CD14-positive monocyte (primary cell): Measurements from ENCODE around the gene TINAGL1. TPM values are rescaled to one million over a fixed set of nuclear protein-coding genes. Genes with fewer than 3 reads are reported as not detected.

ENCODE experiments used
- DNase-seq, 3 donors: peaks; one replicate each; pipeline ENCODE4 v3.0.0-alpha.2; 2011 to 2022
- H2AFZ ChIP-seq: 2 replicates; pipeline ENCODE4 v1.6.0; 2012; ENCODE audit warnings: mild to moderate bottlenecking, low read depth, low read length, inconsistent platforms; ENCODE audit not compliant: insufficient read depth, poor library complexity, severe bottlenecking
- H3K27ac ChIP-seq, 2 donors: 1 replicate in 1 of 2; 2 replicates in 1 of 2; pipeline ENCODE4 v1.5.1; 2012 to 2013; ENCODE audit warnings: low read length in 2 of 2, control low read depth in 1 of 2, inconsistent platforms in 1 of 2, low read depth in 1 of 2, mild to moderate bottlenecking in 1 of 2
- H3K27me3 ChIP-seq, 2 donors: one replicate each; pipeline versions ENCODE4 v1.6.0 to v1.6.1; 2011 to 2013; ENCODE audit warnings: low read length in 2 of 2; ENCODE audit not compliant: control insufficient read depth in 2 of 2, insufficient read depth in 2 of 2
- H3K36me3 ChIP-seq, 2 donors: replicated peaks in 1 of 2; 1 replicate in 1 of 2; 2 replicates in 1 of 2; pipeline versions ENCODE4 v1.5.1 to v1.6.1; 2012 to 2013; ENCODE audit warnings: low read length in 2 of 2, control low read depth in 1 of 2, inconsistent platforms in 1 of 2, mild to moderate bottlenecking in 1 of 2; ENCODE audit not compliant: insufficient read depth in 2 of 2, control insufficient read depth in 1 of 2
- H3K4me1 ChIP-seq, 2 donors: 1 replicate in 1 of 2; 2 replicates in 1 of 2; pipeline versions ENCODE4 v1.5.1 to v1.6.1; 2012 to 2013; ENCODE audit warnings: low read length in 2 of 2, control low read depth in 1 of 2, inconsistent platforms in 1 of 2, mild to moderate bottlenecking in 1 of 2, moderate library complexity in 1 of 2; ENCODE audit not compliant: insufficient read depth in 2 of 2, control insufficient read depth in 1 of 2
- H3K4me2 ChIP-seq: replicated peaks from 2 replicates; pipeline ENCODE3; 2012; ENCODE audit warnings: low read length, moderate library complexity, mild to moderate bottlenecking; ENCODE audit not compliant: poor library complexity, severe bottlenecking; ENCODE audit errors: extremely low read depth
- H3K4me3 ChIP-seq, 3 experiments: fragments of 200-600 bp in 1 of 3; sonication (generic) in 1 of 3; replicated peaks in 1 of 3; 1 replicate in 2 of 3; 2 replicates in 1 of 3; pipeline ENCODE4 v1.5.1; 2011 to 2013; ENCODE audit warnings: low read length in 3 of 3, mild to moderate bottlenecking in 3 of 3, control low read depth in 2 of 3, low read depth in 2 of 3, inconsistent platforms in 1 of 3, moderate library complexity in 1 of 3
- H3K79me2 ChIP-seq: 2 replicates; pipeline ENCODE4 v1.6.0; 2012; ENCODE audit warnings: mild to moderate bottlenecking, control low read depth, inconsistent platforms, low read length, moderate library complexity; ENCODE audit not compliant: insufficient read depth
- H3K9ac ChIP-seq: 2 replicates; pipeline ENCODE4 v1.6.0; 2017; ENCODE audit warnings: low read length, mild to moderate bottlenecking; ENCODE audit not compliant: insufficient read depth, poor library complexity, severe bottlenecking
- H3K9me3 ChIP-seq, 2 donors: replicated peaks in 1 of 2; 1 replicate in 1 of 2; 2 replicates in 1 of 2; pipeline versions ENCODE4 v1.5.1 to v1.6.1; 2012 to 2013; ENCODE audit warnings: low read length in 2 of 2, control low read depth in 1 of 2; ENCODE audit not compliant: control insufficient read depth in 1 of 2, insufficient read depth in 1 of 2
- H4K20me1 ChIP-seq: 2 replicates; pipeline ENCODE4 v1.6.0; 2012; ENCODE audit warnings: mild to moderate bottlenecking, low read length, control low read depth, moderate library complexity; ENCODE audit not compliant: insufficient read depth
- H3K27ac Mint-ChIP-seq, 7 donors: one replicate each; pipeline ENCODE4 v1.8.0; 2020; ENCODE audit warnings: mild to moderate bottlenecking in 7 of 7, mixed read lengths in 7 of 7, moderate library complexity in 6 of 7, inconsistent platforms in 2 of 7
- H3K27me3 Mint-ChIP-seq, 3 donors: one replicate each; pipeline ENCODE4 v1.8.0; 2021 to 2022; ENCODE audit warnings: low read depth in 3 of 3, mild to moderate bottlenecking in 3 of 3, mixed read lengths in 3 of 3, moderate library complexity in 3 of 3, inconsistent platforms in 1 of 3
- H3K36me3 Mint-ChIP-seq, 2 donors: one replicate each; pipeline ENCODE4 v1.8.0; 2020; ENCODE audit warnings: mixed read lengths in 2 of 2, inconsistent platforms in 1 of 2, mild to moderate bottlenecking in 1 of 2
- H3K4me1 Mint-ChIP-seq: one replicate; pipeline ENCODE4 v1.8.0; 2020; ENCODE audit warnings: mild to moderate bottlenecking, mixed read lengths
- H3K4me3 Mint-ChIP-seq, 2 donors: one replicate each; pipeline ENCODE4 v1.8.0; 2020; ENCODE audit warnings: mild to moderate bottlenecking in 2 of 2, mixed read lengths in 2 of 2, moderate library complexity in 1 of 2
- H3K9me3 Mint-ChIP-seq, 7 donors: one replicate each; pipeline ENCODE4 v1.8.0; 2020 to 2022; ENCODE audit warnings: mixed read lengths in 7 of 7, mild to moderate bottlenecking in 6 of 7, moderate library complexity in 6 of 7, inconsistent platforms in 2 of 7
- WGBS: methylation state at CpG from one replicate; pipeline ENCODE4 v1.1.5; 2013; ENCODE audit warnings: missing lambda C conversion rate; ENCODE audit not compliant: insufficient coverage; 5-methylcytosine and 5-hydroxymethylcytosine counted together
- intact Hi-C, 2 donors: fragments of 100-400 bp; cut with micrococcal nuclease; formaldehyde crosslinking; loops; one replicate each; pipeline versions ENCODE4 v1.15.0 to v1.15.1; 2023
- polyA plus RNA-seq, 3 donors: library from polyadenylated mRNA; depleted of rRNA in 1 of 3; unstranded in 2 of 3; stranded (reverse) in 1 of 3; fragments of 300-500 nt in 2 of 3; fragments of >200 nt in 1 of 3; fragmentation: Illumina TruSeq in 2 of 3; gene quantifications; 1 replicate in 2 of 3; 2 replicates in 1 of 3; pipeline ENCODE4 v1.2.3, GENCODE V29; 2012 to 2021
- TF ChIP-seq, protein P1 (sequence below): fragments of 200-600 bp; IDR thresholded peaks from one replicate; pipeline ENCODE4 v1.8.0; 2022; ENCODE audit warnings: antibody characterized with exemption, mild to moderate bottlenecking

Gene TINAGL1
- polyA plus RNA-seq, 3 donors: 0.07 TPM; not detected in 2

DNA sequence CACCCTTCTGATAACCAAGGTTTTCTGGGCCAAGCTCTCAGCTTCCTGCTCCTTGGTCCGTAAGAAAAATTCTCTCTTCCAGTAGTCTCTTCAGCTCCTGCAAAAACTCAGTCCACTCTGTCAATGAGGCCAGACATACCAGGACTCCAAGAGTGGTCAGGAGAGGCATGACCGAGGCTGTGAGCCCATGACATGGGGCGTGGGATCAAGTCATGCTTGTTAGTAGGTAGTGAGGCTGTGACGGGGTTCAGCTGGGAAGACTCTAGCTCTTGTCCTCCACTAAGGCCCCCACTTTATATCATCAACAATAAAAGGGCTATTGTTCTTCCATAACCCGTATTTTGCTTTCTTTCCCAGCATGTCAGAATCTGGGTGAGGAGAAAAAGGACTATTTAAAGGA is 31.0 kb downstream of the TINAGL1 start:
- Mint-ChIP-seq H3K27ac (peak overlapping the region in 5 of 7 donors; percentile 17 to 93 (median 72)), H3K27me3 (peaks cover 3 to 7% (median 7%) of the 10 kb centered on the region in 3 donors), H3K36me3 (no peaks in the 10 kb centered on the region), H3K4me3 (no peak overlapping the region), H3K9me3 (peaks cover 0 to 5% (median 2%) of the 10 kb centered on the region in 7 donors), H3K4me1 (peaks cover 27% of the 10 kb centered on the region)
- no peak overlapping the region for H3K4me2 ChIP-seq
- H4K20me1 ChIP-seq: no peaks in the 10 kb centered on the region
- intact Hi-C loops: loop anchor here in 1 of 2 donors (5.0 kb wide), 1 partner anchor 35 kb away; the partner anchor contains the start of gene PEF1
- no peak for DNase-seq
- H3K27me3 ChIP-seq: no peaks in the 10 kb centered on the region
- H3K36me3 ChIP-seq: no peaks in the 10 kb centered on the region
- H3K27ac ChIP-seq: no peak overlapping the region
- TF ChIP-seq, protein P1, sequence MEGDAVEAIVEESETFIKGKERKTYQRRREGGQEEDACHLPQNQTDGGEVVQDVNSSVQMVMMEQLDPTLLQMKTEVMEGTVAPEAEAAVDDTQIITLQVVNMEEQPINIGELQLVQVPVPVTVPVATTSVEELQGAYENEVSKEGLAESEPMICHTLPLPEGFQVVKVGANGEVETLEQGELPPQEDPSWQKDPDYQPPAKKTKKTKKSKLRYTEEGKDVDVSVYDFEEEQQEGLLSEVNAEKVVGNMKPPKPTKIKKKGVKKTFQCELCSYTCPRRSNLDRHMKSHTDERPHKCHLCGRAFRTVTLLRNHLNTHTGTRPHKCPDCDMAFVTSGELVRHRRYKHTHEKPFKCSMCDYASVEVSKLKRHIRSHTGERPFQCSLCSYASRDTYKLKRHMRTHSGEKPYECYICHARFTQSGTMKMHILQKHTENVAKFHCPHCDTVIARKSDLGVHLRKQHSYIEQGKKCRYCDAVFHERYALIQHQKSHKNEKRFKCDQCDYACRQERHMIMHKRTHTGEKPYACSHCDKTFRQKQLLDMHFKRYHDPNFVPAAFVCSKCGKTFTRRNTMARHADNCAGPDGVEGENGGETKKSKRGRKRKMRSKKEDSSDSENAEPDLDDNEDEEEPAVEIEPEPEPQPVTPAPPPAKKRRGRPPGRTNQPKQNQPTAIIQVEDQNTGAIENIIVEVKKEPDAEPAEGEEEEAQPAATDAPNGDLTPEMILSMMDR: no peak
- peaks cover 0 to 2% of the 10 kb centered on the region in 2 donors for H3K9me3 ChIP-seq
- no peak overlapping the region for H3K9ac ChIP-seq
- H2AFZ ChIP-seq: no peak overlapping the region
- WGBS: no CpG with 5 or more reads among the region's 5 CpGs
- H3K4me1 ChIP-seq: peaks cover 12 to 13% of the 10 kb centered on the region in 2 donors
- H3K4me3 ChIP-seq: no peak overlapping the region
- no peaks in the 10 kb centered on the region for H3K79me2 ChIP-seq

DNA sequence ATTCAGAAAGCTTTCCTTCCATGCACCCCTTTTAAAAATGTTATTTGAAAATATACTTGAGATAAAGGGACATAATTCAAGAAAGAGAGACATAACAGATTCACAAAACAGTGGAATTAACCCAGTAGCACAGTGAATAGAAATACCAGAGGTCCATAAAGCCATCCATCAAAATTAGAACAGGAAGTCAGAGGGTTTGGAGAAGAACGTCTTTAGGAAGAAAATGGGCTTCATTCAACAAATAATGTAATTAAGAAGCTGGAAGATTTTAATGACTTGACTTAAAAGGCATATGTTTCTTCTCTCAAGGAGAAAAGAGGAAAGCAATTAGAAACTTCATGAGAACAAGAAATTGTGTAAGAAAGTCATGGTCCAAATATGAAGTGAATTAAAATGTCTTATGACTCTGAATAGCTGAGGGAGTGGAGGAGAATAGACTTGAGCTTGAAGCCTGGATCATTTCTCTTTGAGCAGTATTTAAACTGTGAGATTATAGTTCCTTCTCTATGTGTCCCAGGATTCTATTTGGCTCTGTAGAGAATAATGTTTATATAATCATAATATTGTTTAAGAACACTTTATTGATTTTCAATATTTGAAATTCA is 33.3 kb downstream of the TINAGL1 start:
- Histone ChIP-seq H3K4me3 (no peak overlapping the region), H3K4me1 (peaks cover 12 to 13% of the 10 kb centered on the region in 2 donors), H3K9ac (no peak overlapping the region), H3K4me2 (no peak overlapping the region), H4K20me1 (no peaks in the 10 kb centered on the region), H3K79me2 (no peaks in the 10 kb centered on the region), H3K27ac (no peak overlapping the region), H2AFZ (no peak overlapping the region), H3K36me3 (no peaks in the 10 kb centered on the region), H3K27me3 (no peaks in the 10 kb centered on the region), H3K9me3 (peaks cover 0 to 2% of the 10 kb centered on the region in 2 donors)
- peak overlapping the region in 3 of 7 donors; percentile 2 to 83 (median 44) for H3K27ac Mint-ChIP-seq
- no peaks in the 10 kb centered on the region for H3K36me3 Mint-ChIP-seq
- no CpG with 5 or more reads among the region's 1 CpG for WGBS
- intact Hi-C loops: loop anchor here in 1 of 2 donors (5.0 kb wide), 1 partner anchor 33 kb away; the partner anchor contains the start of gene PEF1
- TF ChIP-seq, protein P1: no peak
- H3K4me1 Mint-ChIP-seq: peaks cover 27% of the 10 kb centered on the region
- H3K9me3 Mint-ChIP-seq: peaks cover 0 to 4% (median 0%) of the 10 kb centered on the region in 7 donors
- peaks cover 3 to 8% (median 6%) of the 10 kb centered on the region in 3 donors for H3K27me3 Mint-ChIP-seq
- no peak for DNase-seq
- H3K4me3 Mint-ChIP-seq: no peak overlapping the region
